Fibroblast of skin of right quadriceps (primary cell): ENCODE results near the gene LRRC8C.

Experiments used
- DNase-seq: peaks from one replicate; pipeline ENCODE4 v3.0.0-alpha.2; 2013

LRRC8C gene

GRCh38 chr1:89737985-89738510 lies 105.1 kb downstream of the LRRC8C start:
- no peak for DNase-seq

- DNase-seq = peak; percentile 35
Observed at GRCh38 chr1:89739013-89739843, 106.3 kb downstream of the LRRC8C start.

GRCh38 chr1:89739844-89740216 lies 106.9 kb downstream of the LRRC8C start:
- no peak for DNase-seq

GRCh38 chr1:89743788-89744187 lies 110.9 kb downstream of the LRRC8C start:
- DNase-seq = no peak

- DNase-seq = no peak
Observed at GRCh38 chr1:89746424-89747149, 113.7 kb downstream of the LRRC8C start.

- DNase-seq = no peak
Observed at GRCh38 chr1:89753761-89754160, 120.8 kb downstream of the LRRC8C start.

- DNase-seq = peak; percentile 57
Observed at GRCh38 chr1:89754518-89754917, 121.6 kb downstream of the LRRC8C start.

GRCh38 chr1:89755591-89755990 lies 122.7 kb downstream of the LRRC8C start:
- DNase-seq = no peak

GRCh38 chr1:89757532-89757931 lies 124.6 kb downstream of the LRRC8C start:
- DNase-seq = no peak

GRCh38 chr1:89758156-89758555 lies 125.2 kb downstream of the LRRC8C start:
- DNase-seq = no peak

GRCh38 chr1:89759036-89759435 lies 126.1 kb downstream of the LRRC8C start:
- peak; percentile 10 for DNase-seq

GRCh38 chr1:89760496-89760895 lies 127.6 kb downstream of the LRRC8C start:
- no peak for DNase-seq

GRCh38 chr1:89761338-89761737 lies 128.4 kb downstream of the LRRC8C start:
- DNase-seq = no peak

GRCh38 chr1:89761901-89762300 lies 129.0 kb downstream of the LRRC8C start:
- DNase-seq = no peak

- DNase-seq = no peak
Observed at GRCh38 chr1:89762386-89762778, 129.5 kb downstream of the LRRC8C start.

GRCh38 chr1:89762779-89763648 lies 130.1 kb downstream of the LRRC8C start:
- peak; percentile 79 for DNase-seq

GRCh38 chr1:89763649-89763986 lies 130.7 kb downstream of the LRRC8C start:
- no peak for DNase-seq

GRCh38 chr1:89765774-89766173 lies 132.9 kb downstream of the LRRC8C start:
- DNase-seq = no peak

- DNase-seq = no peak
Observed at GRCh38 chr1:89767618-89768017, 134.7 kb downstream of the LRRC8C start.
